Cardiac muscle cell (in vitro differentiated cells and primary cell): ENCODE results near the gene LHX2. TPM values are rescaled to one million over a fixed set of nuclear protein-coding genes. Genes with fewer than 3 reads are reported as not detected.

Source experiments
- DNase-seq, 2 donors: peaks; one replicate each; pipeline versions ENCODE4 v3.0.0 to v3.0.0-alpha.2; 2010 to 2017; ENCODE audit warnings: low read depth in 1 of 2, low spot score in 1 of 2
- H3K27ac ChIP-seq: fragments of 200-600 bp; sonication (generic); 2 replicates; pipeline ENCODE4 v1.5.1; 2016
- H3K27me3 ChIP-seq: fragments of 200-600 bp; sonication (generic); 2 replicates; pipeline ENCODE4 v1.6.0; 2016; ENCODE audit warnings: control low read depth
- H3K36me3 ChIP-seq: fragments of 200-600 bp; sonication (generic); 2 replicates; pipeline ENCODE4 v1.5.1; 2016; ENCODE audit warnings: control low read depth
- H3K4me1 ChIP-seq: fragments of 200-600 bp; sonication (generic); 2 replicates; pipeline ENCODE4 v1.8.1; 2017; ENCODE audit warnings: low read depth, mild to moderate bottlenecking, mixed run types
- H3K4me3 ChIP-seq: fragments of 200-600 bp; sonication (generic); 2 replicates; pipeline ENCODE4 v1.5.1; 2016; ENCODE audit warnings: mild to moderate bottlenecking
- H3K9me3 ChIP-seq: fragments of 200-600 bp; sonication (generic); 2 replicates; pipeline ENCODE4 v1.5.1; 2017; ENCODE audit warnings: low read depth, mild to moderate bottlenecking, control low read depth
- CTCF ChIP-seq: IDR thresholded peaks from 2 replicates; pipeline ENCODE4 v1.5.1; 2012; ENCODE audit warnings: low read depth, mild to moderate bottlenecking, low read length
- polyA plus RNA-seq: library from polyadenylated mRNA; unstranded; fragments of >200 nt; fragmentation: Nextera tagmentation; extraction: Ambion mirVana; gene quantifications from 2 replicates; pipeline ENCODE4 v1.2.1, GENCODE V29; 2016
- total RNA-seq: library from RNA; depleted of rRNA; stranded (reverse); fragments of >200 nt; gene quantifications from 2 replicates; pipeline ENCODE4 v1.2.3, GENCODE V29; 2016

The LHX2 gene
- total and polyA plus RNA-seq, 2 experiments from 2014 or later = 0.60 to 1.3 TPM

GRCh38 chr9:124008694-124009530, 2.7 kb upstream of the LHX2 start:
- H3K36me3 ChIP-seq = no peaks in the 10 kb centered on the region
- TF ChIP-seq CTCF = no peak
- H3K9me3 ChIP-seq = no peaks in the 10 kb centered on the region
- H3K27me3 ChIP-seq = peaks cover 100% of the 10 kb centered on the region
- peak overlapping the region; percentile 18 for H3K4me3 ChIP-seq
- no peak for DNase-seq
- peaks cover 11% of the 10 kb centered on the region for H3K4me1 ChIP-seq
- no peak overlapping the region for H3K27ac ChIP-seq

GRCh38 chr9:124009531-124010217, 1.9 kb upstream of the LHX2 start:
- Histone ChIP-seq H3K4me3 (no peak overlapping the region), H3K4me1 (peaks cover 11% of the 10 kb centered on the region), H3K27ac (no peak overlapping the region), H3K27me3 (peaks cover 100% of the 10 kb centered on the region), H3K9me3 (no peaks in the 10 kb centered on the region), H3K36me3 (no peaks in the 10 kb centered on the region)
- DNase-seq = no peak
- TF ChIP-seq CTCF = no peak

GRCh38 chr9:124010303-124010664, 1.3 kb upstream of the LHX2 start:
- no peak for TF ChIP-seq CTCF
- no peak for DNase-seq

GRCh38 chr9:124010665-124011321, 775 bp upstream of the LHX2 start:
- TF ChIP-seq CTCF = no peak
- peaks cover 11% of the 10 kb centered on the region for H3K4me1 ChIP-seq
- no peaks in the 10 kb centered on the region for H3K9me3 ChIP-seq
- peaks cover 100% of the 10 kb centered on the region for H3K27me3 ChIP-seq
- H3K27ac ChIP-seq = no peak overlapping the region
- peak; percentile 53 to 63 for DNase-seq
- no peaks in the 10 kb centered on the region for H3K36me3 ChIP-seq
- peak overlapping the region; percentile 33 for H3K4me3 ChIP-seq

More at GRCh38 chr9:124010303-124010664, 1.3 kb upstream of the LHX2 start:
- Histone ChIP-seq H3K27ac (no peak overlapping the region), H3K9me3 (no peaks in the 10 kb centered on the region), H3K4me3 (no peak overlapping the region), H3K4me1 (peaks cover 11% of the 10 kb centered on the region), H3K27me3 (peaks cover 100% of the 10 kb centered on the region), H3K36me3 (no peaks in the 10 kb centered on the region)

- TF ChIP-seq CTCF = no peak
- Histone ChIP-seq H3K4me3 (peak overlapping the region; percentile 33), H3K27me3 (peaks cover 100% of the 10 kb centered on the region), H3K9me3 (no peaks in the 10 kb centered on the region), H3K36me3 (no peaks in the 10 kb centered on the region), H3K27ac (no peak overlapping the region), H3K4me1 (peaks cover 11% of the 10 kb centered on the region)
- no peak for DNase-seq
Measured at GRCh38 chr9:124012368-124013301, 1.1 kb downstream of the LHX2 start.
